SK-N-SH (cell line): Measurements from ENCODE around the gene MLLT1. TPM values are rescaled to one million over a fixed set of nuclear protein-coding genes. Genes with fewer than 3 reads are reported as not detected.

ENCODE experiments used
- CTCF ChIA-PET: fragments of 300-600, 350-600 bp; formaldehyde crosslinking; extraction: SDS; loops from one replicate; lab custom pipeline; 2021; lab: Yijun Ruan, JAX
- POLR2A ChIA-PET: fragments of 350-600 bp; sonication (Branson Sonifier 250); formaldehyde crosslinking; extraction: SDS; loops from one replicate; lab custom pipeline; 2020; ENCODE audit warnings: antibody characterized with exemption, inconsistent platforms; lab: Yijun Ruan, JAX
- DNase-seq: peaks from one replicate; pipeline ENCODE4 v3.0.0; 2012
- H2AFZ ChIP-seq: fragments of 200-600 bp; sonication (generic); 2 replicates; pipeline ENCODE4 v1.8.1; 2016; ENCODE audit warnings: antibody characterized with exemption, mild to moderate bottlenecking, low read depth
- H3F3A ChIP-seq: fragments of 200-600 bp; sonication (generic); replicated peaks from 2 replicates; pipeline ENCODE3; 2016; ENCODE audit warnings: antibody characterized with exemption, mild to moderate bottlenecking; ENCODE audit not compliant: insufficient read depth
- H3K27ac ChIP-seq, 2 experiments: fragments of 200-500 bp in 1 of 2; fragments of 200-600 bp in 1 of 2; sonication (Bioruptor generic) in 1 of 2; sonication (generic), shearing (Covaris generic) in 1 of 2; 2 replicates each; pipeline versions ENCODE4 v1.5.1 to v1.6.1; 2014 to 2016; ENCODE audit warnings: low read depth in 2 of 2, inconsistent platforms in 1 of 2, low read length in 1 of 2, mild to moderate bottlenecking in 1 of 2, mixed read lengths in 1 of 2
- H3K27me3 ChIP-seq: fragments of 200-600 bp; sonication (generic), shearing (Covaris generic); 2 replicates; pipeline ENCODE4 v1.6.1; 2016; ENCODE audit warnings: mixed run types; ENCODE audit not compliant: insufficient read depth
- H3K36me3 ChIP-seq, 2 experiments: fragments of 200-500 bp in 1 of 2; fragments of 200-600 bp in 1 of 2; sonication (Bioruptor generic) in 1 of 2; sonication (generic) in 1 of 2; replicated peaks in 1 of 2; 2 replicates each; pipeline versions ENCODE3 to v1.5.1; 2014 to 2016; ENCODE audit warnings: low read length in 1 of 2, mild to moderate bottlenecking in 1 of 2; ENCODE audit not compliant: insufficient read depth in 2 of 2, control insufficient read depth in 1 of 2
- H3K4me1 ChIP-seq, 2 experiments: fragments of 200-500 bp in 1 of 2; fragments of 200-600 bp in 1 of 2; sonication (Bioruptor generic) in 1 of 2; sonication (generic), shearing (Covaris generic) in 1 of 2; 2 replicates each; pipeline versions ENCODE4 v1.5.1 to v1.6.1; 2014 to 2016; ENCODE audit warnings: low read depth in 1 of 2, low read length in 1 of 2, mixed run types in 1 of 2; ENCODE audit not compliant: insufficient read depth in 2 of 2, control insufficient read depth in 1 of 2
- H3K4me2 ChIP-seq: fragments of 200-600 bp; sonication (generic), shearing (Covaris generic); 2 replicates; pipeline ENCODE4 v1.6.1; 2017; ENCODE audit warnings: mixed run types
- H3K4me3 ChIP-seq, 2 experiments: fragments of 200-500 bp in 1 of 2; fragments of 200-600 bp in 1 of 2; sonication (Bioruptor generic) in 1 of 2; sonication (generic), shearing (Covaris generic) in 1 of 2; 2 replicates each; pipeline versions ENCODE4 v1.5.1 to v1.8.1; 2014 to 2016; ENCODE audit warnings: low read depth in 2 of 2, inconsistent platforms in 1 of 2, low read length in 1 of 2, mild to moderate bottlenecking in 1 of 2, mixed read lengths in 1 of 2, moderate library complexity in 1 of 2
- H3K79me2 ChIP-seq: fragments of 200-600 bp; sonication (generic); 2 replicates; pipeline ENCODE4 v1.8.1; 2017; ENCODE audit warnings: mild to moderate bottlenecking; ENCODE audit not compliant: insufficient read depth
- H3K9ac ChIP-seq: fragments of 200-600 bp; sonication (generic); 2 replicates; pipeline ENCODE4 v1.6.1; 2017; ENCODE audit warnings: mixed run types
- H3K9me2 ChIP-seq: fragments of 200-600 bp; sonication (generic); 2 replicates; pipeline ENCODE4 v1.6.1; 2017; ENCODE audit warnings: mixed run types
- H3K9me3 ChIP-seq: fragments of 200-600 bp; sonication (generic); 2 replicates; pipeline ENCODE4 v1.6.1; 2017; ENCODE audit warnings: mixed run types, mild to moderate bottlenecking, moderate library complexity
- H4K20me1 ChIP-seq: fragments of 200-600 bp; sonication (generic); 2 replicates; pipeline ENCODE4 v1.6.1; 2017; ENCODE audit warnings: mild to moderate bottlenecking, mixed run types; ENCODE audit not compliant: insufficient read depth
- CHD2 ChIP-seq: fragments of 150-350 bp; IDR thresholded peaks from 2 replicates; pipeline ENCODE4 v1.6.1; 2018; ENCODE audit warnings: low read length; ENCODE audit not compliant: partially characterized antibody
- ELF1 ChIP-seq: IDR thresholded peaks from 2 replicates; pipeline ENCODE4 v1.4.0; 2012
- EZH2phosphoT487 ChIP-seq: fragments of 200-600 bp; sonication (generic); IDR thresholded peaks from 2 replicates; pipeline ENCODE4 v1.6.1; 2017; ENCODE audit warnings: low read depth, mixed run types, mild to moderate bottlenecking, antibody characterized with exemption, moderate library complexity, borderline replicate concordance
- FOSL2 ChIP-seq: IDR thresholded peaks from 2 replicates; pipeline ENCODE4 v1.4.0; 2012; ENCODE audit warnings: low read depth, mild to moderate bottlenecking, moderate library complexity, borderline replicate concordance
- FOXJ3 ChIP-seq: sonication (generic); formaldehyde crosslinking; IDR thresholded peaks from 2 replicates; pipeline ENCODE4 v1.5.1; 2020; ENCODE audit warnings: mild to moderate bottlenecking, missing genetic modification reagents
- JUND ChIP-seq: IDR thresholded peaks from 2 replicates; pipeline ENCODE4 v1.4.0; 2012
- MEF2A ChIP-seq: IDR thresholded peaks from 2 replicates; pipeline ENCODE4 v1.4.0; 2012; ENCODE audit warnings: low read depth, borderline replicate concordance
- MXI1 ChIP-seq: IDR thresholded peaks from 2 replicates; pipeline ENCODE4 v1.6.1; 2012; ENCODE audit warnings: mild to moderate bottlenecking, low read depth, low read length, improper control_type of control experiment
- NFIC ChIP-seq: IDR thresholded peaks from 2 replicates; pipeline ENCODE4 v1.4.0; 2012; ENCODE audit warnings: borderline replicate concordance
- NRF1 ChIP-seq: IDR thresholded peaks from 2 replicates; pipeline ENCODE4 v1.6.1; 2012; ENCODE audit warnings: low read depth, mild to moderate bottlenecking, low read length
- POLR2AphosphoS5 ChIP-seq: IDR thresholded peaks from 2 replicates; pipeline ENCODE4 v1.6.1; 2012; ENCODE audit warnings: low read depth, low read length
- RXRA ChIP-seq: IDR thresholded peaks from 2 replicates; pipeline ENCODE4 v1.4.0; 2012; ENCODE audit warnings: low read depth, mild to moderate bottlenecking, borderline replicate concordance
- TAF1 ChIP-seq: IDR thresholded peaks from 2 replicates; pipeline ENCODE4 v1.6.1; 2012; ENCODE audit warnings: low read depth, mild to moderate bottlenecking, low read length, moderate library complexity, borderline replicate concordance
- TCF12 ChIP-seq: IDR thresholded peaks from 2 replicates; pipeline ENCODE4 v1.4.0; 2012
- TEAD4 ChIP-seq: IDR thresholded peaks from 2 replicates; pipeline ENCODE4 v1.4.0; 2012; ENCODE audit warnings: mild to moderate bottlenecking, borderline replicate concordance; ENCODE audit not compliant: insufficient read depth
- YY1 ChIP-seq: IDR thresholded peaks from 2 replicates; pipeline ENCODE4 v1.4.0; 2012; ENCODE audit warnings: low read depth, mild to moderate bottlenecking
- WGBS: methylation state at CpG from one replicate; pipeline ENCODE4 v1.1.6; 2017; ENCODE audit warnings: low lambda C conversion rate; 5-methylcytosine and 5-hydroxymethylcytosine counted together
- polyA plus RNA-seq, 3 experiments: library from polyadenylated mRNA; depleted of rRNA; stranded (reverse); fragments of >200 nt; gene quantifications; 2 replicates each; pipeline ENCODE4 v1.2.3, GENCODE V29; 2012
- TF ChIP-seq, protein P1 (sequence below): fragments of 150-350 bp; IDR thresholded peaks from 2 replicates; pipeline ENCODE4 v1.6.1; 2016; ENCODE audit warnings: mild to moderate bottlenecking, low read depth, low read length
- TF ChIP-seq, protein P2 (sequence below): IDR thresholded peaks from 2 replicates; pipeline ENCODE4 v1.4.0; 2012; ENCODE audit warnings: low read depth, borderline replicate concordance
- TF ChIP-seq, protein P3 (sequence below): IDR thresholded peaks from 2 replicates; pipeline ENCODE4 v1.6.1; 2012; ENCODE audit warnings: mild to moderate bottlenecking, low read depth, low read length, moderate library complexity
- TF ChIP-seq, protein P4 (sequence below): IDR thresholded peaks from 2 replicates; pipeline ENCODE4 v1.4.0; 2012; ENCODE audit warnings: low read depth
- TF ChIP-seq, protein P5 (sequence below): fragments of 200-600 bp; sonication (generic); IDR thresholded peaks from 2 replicates; pipeline ENCODE4 v1.6.1; 2017; ENCODE audit warnings: antibody characterized with exemption, mild to moderate bottlenecking, moderate library complexity
- TF ChIP-seq, protein P6 (sequence below): IDR thresholded peaks from 2 replicates; pipeline ENCODE4 v1.4.0; 2012; ENCODE audit warnings: low read depth, borderline replicate concordance

Gene MLLT1
- polyA plus RNA-seq, 1 of the 3 experiments (the other 2 are of a cell fraction) = 19.0 TPM

DNA sequence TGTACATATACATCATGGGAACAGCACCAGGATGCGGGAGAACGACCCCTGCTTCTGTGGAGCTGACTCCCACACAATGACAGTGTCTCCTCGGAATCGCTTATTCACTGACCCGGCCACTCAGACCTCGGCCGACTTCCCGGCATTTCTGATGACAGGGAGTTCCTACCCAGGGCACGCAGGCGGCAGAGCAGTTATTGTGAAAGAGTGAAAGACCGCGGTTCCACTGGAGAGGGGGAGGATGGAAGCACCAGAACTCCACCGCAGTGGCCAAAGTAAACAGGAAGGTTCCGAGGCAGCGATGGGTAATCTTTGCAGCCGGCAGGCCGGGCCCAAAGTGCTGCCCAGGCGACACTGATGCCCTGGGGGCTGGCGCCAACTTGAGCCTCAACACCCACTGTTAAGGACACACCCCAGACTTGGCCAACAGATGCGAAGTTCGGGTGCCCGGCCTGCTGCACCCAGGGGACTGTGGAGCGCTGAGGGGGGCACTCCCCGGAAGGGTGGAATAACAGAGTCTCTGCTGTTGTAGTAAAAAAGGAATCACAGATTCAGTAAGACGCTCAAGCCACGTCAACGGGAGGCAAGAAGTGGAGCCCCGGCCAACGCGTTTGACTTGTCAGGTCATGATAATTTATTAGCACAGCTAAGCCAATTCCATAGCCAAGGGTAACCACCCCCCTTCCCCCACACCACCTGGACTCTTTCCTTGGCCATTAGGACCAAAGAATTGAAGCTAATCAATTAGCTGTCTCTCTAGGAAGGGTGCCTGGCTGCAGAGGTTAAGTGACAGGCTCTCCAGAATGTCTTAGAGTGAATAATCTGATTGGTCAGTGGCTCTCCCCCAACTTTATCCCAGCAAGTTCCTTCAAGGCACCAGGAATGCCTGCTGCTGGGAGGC, 5.8 kb downstream of the MLLT1 start:
- Histone ChIP-seq H3K79me2 (peaks cover 94% of the 10 kb centered on the region), H3K36me3 (peaks cover 5 to 17% of the 10 kb centered on the region in 2 experiments), H2AFZ (no peak overlapping the region), H3K27ac (peak overlapping the region; percentile 82 to 99), H3K9me3 (no peaks in the 10 kb centered on the region), H3K4me2 (peak overlapping the region; percentile 82), H3K4me3 (peak overlapping the region; percentile 15 to 54), H3K9me2 (no peaks in the 10 kb centered on the region), H4K20me1 (peaks cover 90% of the 10 kb centered on the region), H3K9ac (peak overlapping the region; percentile 49; the same call in 1 of the 2 replicates), H3K27me3 (no peaks in the 10 kb centered on the region), H3K4me1 (peaks cover 44 to 93% of the 10 kb centered on the region in 2 experiments), H3F3A (peaks cover 14% of the 10 kb centered on the region)
- CTCF ChIA-PET = interaction anchor here (0.7 to 3.8 kb wide), 4 partner anchors 14 to 286 kb away, joined by 3 to 24 read pairs (median 10); no protein-coding TSS in a partner anchor
- peak; percentile 74 for DNase-seq
- 25% methylated on average over 13 of the region's 30 CpGs for WGBS
- POLR2A ChIA-PET = interaction anchor here (0.6 kb wide), 1 partner anchor 813 kb away, joined by 3 read pairs; no protein-coding TSS in a partner anchor
- TF ChIP-seq, protein P1, sequence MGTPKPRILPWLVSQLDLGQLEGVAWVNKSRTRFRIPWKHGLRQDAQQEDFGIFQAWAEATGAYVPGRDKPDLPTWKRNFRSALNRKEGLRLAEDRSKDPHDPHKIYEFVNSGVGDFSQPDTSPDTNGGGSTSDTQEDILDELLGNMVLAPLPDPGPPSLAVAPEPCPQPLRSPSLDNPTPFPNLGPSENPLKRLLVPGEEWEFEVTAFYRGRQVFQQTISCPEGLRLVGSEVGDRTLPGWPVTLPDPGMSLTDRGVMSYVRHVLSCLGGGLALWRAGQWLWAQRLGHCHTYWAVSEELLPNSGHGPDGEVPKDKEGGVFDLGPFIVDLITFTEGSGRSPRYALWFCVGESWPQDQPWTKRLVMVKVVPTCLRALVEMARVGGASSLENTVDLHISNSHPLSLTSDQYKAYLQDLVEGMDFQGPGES = no peak
- TF ChIP-seq, protein P2, sequence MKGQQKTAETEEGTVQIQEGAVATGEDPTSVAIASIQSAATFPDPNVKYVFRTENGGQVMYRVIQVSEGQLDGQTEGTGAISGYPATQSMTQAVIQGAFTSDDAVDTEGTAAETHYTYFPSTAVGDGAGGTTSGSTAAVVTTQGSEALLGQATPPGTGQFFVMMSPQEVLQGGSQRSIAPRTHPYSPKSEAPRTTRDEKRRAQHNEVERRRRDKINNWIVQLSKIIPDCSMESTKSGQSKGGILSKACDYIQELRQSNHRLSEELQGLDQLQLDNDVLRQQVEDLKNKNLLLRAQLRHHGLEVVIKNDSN = no peak
- TF ChIP-seq, protein P3, sequence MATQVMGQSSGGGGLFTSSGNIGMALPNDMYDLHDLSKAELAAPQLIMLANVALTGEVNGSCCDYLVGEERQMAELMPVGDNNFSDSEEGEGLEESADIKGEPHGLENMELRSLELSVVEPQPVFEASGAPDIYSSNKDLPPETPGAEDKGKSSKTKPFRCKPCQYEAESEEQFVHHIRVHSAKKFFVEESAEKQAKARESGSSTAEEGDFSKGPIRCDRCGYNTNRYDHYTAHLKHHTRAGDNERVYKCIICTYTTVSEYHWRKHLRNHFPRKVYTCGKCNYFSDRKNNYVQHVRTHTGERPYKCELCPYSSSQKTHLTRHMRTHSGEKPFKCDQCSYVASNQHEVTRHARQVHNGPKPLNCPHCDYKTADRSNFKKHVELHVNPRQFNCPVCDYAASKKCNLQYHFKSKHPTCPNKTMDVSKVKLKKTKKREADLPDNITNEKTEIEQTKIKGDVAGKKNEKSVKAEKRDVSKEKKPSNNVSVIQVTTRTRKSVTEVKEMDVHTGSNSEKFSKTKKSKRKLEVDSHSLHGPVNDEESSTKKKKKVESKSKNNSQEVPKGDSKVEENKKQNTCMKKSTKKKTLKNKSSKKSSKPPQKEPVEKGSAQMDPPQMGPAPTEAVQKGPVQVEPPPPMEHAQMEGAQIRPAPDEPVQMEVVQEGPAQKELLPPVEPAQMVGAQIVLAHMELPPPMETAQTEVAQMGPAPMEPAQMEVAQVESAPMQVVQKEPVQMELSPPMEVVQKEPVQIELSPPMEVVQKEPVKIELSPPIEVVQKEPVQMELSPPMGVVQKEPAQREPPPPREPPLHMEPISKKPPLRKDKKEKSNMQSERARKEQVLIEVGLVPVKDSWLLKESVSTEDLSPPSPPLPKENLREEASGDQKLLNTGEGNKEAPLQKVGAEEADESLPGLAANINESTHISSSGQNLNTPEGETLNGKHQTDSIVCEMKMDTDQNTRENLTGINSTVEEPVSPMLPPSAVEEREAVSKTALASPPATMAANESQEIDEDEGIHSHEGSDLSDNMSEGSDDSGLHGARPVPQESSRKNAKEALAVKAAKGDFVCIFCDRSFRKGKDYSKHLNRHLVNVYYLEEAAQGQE = 0 out of 2 replicates have a peak, but pooled peaks have one; percentile 6
- TF ChIP-seq EZH2phosphoT487 (no peak), FOXJ3 (CRISPR knock-in tag) (no peak), ELF1 (0 out of 2 replicates have a peak, but pooled peaks have one; percentile 29), JUND (no peak), RXRA (no peak), TEAD4 (no peak), FOSL2 (peak; percentile 15; the same call in 1 of the 2 replicates), YY1 (no peak), MEF2A (no peak), MXI1 (no peak), NRF1 (no peak), CHD2 (no peak), TCF12 (peak; percentile 17; the same call in 1 of the 2 replicates), NFIC (peak; percentile 69), POLR2AphosphoS5 (no peak), TAF1 (no peak)
- TF ChIP-seq, protein P4, sequence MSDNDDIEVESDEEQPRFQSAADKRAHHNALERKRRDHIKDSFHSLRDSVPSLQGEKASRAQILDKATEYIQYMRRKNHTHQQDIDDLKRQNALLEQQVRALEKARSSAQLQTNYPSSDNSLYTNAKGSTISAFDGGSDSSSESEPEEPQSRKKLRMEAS = peak; percentile 44; the same call in 1 of the 2 replicates
- TF ChIP-seq, protein P5, sequence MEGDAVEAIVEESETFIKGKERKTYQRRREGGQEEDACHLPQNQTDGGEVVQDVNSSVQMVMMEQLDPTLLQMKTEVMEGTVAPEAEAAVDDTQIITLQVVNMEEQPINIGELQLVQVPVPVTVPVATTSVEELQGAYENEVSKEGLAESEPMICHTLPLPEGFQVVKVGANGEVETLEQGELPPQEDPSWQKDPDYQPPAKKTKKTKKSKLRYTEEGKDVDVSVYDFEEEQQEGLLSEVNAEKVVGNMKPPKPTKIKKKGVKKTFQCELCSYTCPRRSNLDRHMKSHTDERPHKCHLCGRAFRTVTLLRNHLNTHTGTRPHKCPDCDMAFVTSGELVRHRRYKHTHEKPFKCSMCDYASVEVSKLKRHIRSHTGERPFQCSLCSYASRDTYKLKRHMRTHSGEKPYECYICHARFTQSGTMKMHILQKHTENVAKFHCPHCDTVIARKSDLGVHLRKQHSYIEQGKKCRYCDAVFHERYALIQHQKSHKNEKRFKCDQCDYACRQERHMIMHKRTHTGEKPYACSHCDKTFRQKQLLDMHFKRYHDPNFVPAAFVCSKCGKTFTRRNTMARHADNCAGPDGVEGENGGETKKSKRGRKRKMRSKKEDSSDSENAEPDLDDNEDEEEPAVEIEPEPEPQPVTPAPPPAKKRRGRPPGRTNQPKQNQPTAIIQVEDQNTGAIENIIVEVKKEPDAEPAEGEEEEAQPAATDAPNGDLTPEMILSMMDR = no peak
- TF ChIP-seq, protein P6, sequence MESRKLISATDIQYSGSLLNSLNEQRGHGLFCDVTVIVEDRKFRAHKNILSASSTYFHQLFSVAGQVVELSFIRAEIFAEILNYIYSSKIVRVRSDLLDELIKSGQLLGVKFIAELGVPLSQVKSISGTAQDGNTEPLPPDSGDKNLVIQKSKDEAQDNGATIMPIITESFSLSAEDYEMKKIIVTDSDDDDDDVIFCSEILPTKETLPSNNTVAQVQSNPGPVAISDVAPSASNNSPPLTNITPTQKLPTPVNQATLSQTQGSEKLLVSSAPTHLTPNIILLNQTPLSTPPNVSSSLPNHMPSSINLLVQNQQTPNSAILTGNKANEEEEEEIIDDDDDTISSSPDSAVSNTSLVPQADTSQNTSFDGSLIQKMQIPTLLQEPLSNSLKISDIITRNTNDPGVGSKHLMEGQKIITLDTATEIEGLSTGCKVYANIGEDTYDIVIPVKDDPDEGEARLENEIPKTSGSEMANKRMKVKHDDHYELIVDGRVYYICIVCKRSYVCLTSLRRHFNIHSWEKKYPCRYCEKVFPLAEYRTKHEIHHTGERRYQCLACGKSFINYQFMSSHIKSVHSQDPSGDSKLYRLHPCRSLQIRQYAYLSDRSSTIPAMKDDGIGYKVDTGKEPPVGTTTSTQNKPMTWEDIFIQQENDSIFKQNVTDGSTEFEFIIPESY = no peak; the same call in 1 of the 2 replicates
